Measurements from ENCODE around the gene TMEM72. TPM values are rescaled to one million over a fixed set of nuclear protein-coding genes. Genes with fewer than 3 reads are reported as not detected.

The TMEM72 gene
- total RNA-seq, 1 donor from 2014 or later = not detected

DNA sequence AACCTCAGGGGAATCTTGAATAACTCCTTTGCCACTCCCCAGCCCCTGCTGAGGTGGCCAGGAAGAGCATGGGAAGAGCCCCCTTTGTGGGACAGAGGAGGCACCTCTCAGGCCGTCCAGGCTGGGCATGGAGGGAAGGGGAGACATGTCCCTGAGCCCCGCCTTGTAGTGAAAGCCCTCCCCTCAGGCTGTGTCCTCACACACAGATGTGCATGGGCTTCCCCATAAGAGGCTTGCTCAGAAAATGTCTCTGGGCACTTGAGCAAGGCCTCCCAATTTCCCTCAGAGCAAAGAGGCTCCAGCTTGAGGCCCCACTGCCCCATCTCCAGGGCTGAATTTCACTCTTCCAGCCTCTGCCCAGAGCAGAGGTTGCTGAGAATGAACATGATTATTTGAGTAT lies 3.8 kb downstream of the TMEM72 start:
- DNase-seq (ENCODE audit: low spot score) = no peak
- Mint-ChIP-seq H3K36me3 (ENCODE audit: low read depth, unreplicated experiment) (peaks cover 8% of the 10 kb centered on the region), H3K27me3 (ENCODE audit: unreplicated experiment) (peaks cover 8% of the 10 kb centered on the region), H3K4me1 (ENCODE audit: unreplicated experiment) (peaks cover 9% of the 10 kb centered on the region), H3K27ac (ENCODE audit: unreplicated experiment) (no peak overlapping the region), H3K4me3 (ENCODE audit: unreplicated experiment) (no peak overlapping the region), H3K9me3 (ENCODE audit: unreplicated experiment) (no peaks in the 10 kb centered on the region)
- TF ChIP-seq, protein P1, sequence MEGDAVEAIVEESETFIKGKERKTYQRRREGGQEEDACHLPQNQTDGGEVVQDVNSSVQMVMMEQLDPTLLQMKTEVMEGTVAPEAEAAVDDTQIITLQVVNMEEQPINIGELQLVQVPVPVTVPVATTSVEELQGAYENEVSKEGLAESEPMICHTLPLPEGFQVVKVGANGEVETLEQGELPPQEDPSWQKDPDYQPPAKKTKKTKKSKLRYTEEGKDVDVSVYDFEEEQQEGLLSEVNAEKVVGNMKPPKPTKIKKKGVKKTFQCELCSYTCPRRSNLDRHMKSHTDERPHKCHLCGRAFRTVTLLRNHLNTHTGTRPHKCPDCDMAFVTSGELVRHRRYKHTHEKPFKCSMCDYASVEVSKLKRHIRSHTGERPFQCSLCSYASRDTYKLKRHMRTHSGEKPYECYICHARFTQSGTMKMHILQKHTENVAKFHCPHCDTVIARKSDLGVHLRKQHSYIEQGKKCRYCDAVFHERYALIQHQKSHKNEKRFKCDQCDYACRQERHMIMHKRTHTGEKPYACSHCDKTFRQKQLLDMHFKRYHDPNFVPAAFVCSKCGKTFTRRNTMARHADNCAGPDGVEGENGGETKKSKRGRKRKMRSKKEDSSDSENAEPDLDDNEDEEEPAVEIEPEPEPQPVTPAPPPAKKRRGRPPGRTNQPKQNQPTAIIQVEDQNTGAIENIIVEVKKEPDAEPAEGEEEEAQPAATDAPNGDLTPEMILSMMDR (IDR thresholded peaks at IDR 0.05; ENCODE audit: unreplicated experiment) = no peak

DNA sequence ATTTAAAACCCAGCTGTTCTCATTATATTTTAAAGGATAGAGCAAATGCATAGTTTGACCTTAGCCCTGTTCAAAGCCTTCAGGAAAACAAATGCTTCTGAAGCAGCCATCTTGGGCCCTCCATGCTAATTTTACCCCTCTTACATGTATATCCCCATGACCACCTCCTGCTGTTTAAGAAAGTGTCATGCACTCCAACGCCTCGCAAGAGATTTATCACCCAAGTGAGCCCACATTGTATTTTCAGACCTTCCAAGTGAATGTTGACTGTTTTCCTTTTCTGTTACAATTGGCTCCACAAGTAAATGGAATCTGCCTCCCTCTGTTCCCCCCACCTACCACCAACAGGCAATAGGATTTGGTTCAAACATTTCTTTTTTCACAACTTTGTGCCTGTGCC lies 5.3 kb downstream of the TMEM72 start:
- Mint-ChIP-seq H3K4me3 (ENCODE audit: unreplicated experiment) (no peak overlapping the region), H3K27me3 (ENCODE audit: unreplicated experiment) (peaks cover 4% of the 10 kb centered on the region), H3K27ac (ENCODE audit: unreplicated experiment) (no peak overlapping the region), H3K36me3 (ENCODE audit: low read depth, unreplicated experiment) (peaks cover 4% of the 10 kb centered on the region), H3K4me1 (ENCODE audit: unreplicated experiment) (peaks cover 3% of the 10 kb centered on the region), H3K9me3 (ENCODE audit: unreplicated experiment) (no peaks in the 10 kb centered on the region)
- TF ChIP-seq, protein P1 (IDR thresholded peaks at IDR 0.05; ENCODE audit: unreplicated experiment) = no peak
- DNase-seq (ENCODE audit: low spot score) = no peak

DNA sequence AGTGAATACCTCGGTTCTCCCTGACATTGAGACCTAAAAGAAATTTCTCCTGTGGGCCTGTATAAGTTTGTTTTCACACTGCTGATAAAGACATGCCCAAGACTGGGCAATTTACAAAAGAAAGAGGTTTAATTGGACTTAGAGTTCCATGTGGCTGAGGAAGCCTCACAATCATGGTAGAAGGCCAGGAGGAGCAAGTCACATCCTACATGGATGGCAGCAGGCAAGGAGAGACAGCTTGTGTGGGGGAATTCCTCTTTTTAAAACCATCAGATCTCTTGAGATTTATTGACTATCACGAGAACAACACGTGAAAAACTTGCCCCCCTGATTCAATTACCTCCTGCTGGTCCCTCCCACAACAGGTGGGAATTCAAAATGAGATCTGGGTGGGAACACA lies 6.7 kb downstream of the TMEM72 start:
- no peaks in the 10 kb centered on the region for H3K9me3 Mint-ChIP-seq (ENCODE audit: unreplicated experiment)
- peaks cover 4% of the 10 kb centered on the region for H3K27me3 Mint-ChIP-seq (ENCODE audit: unreplicated experiment)
- TF ChIP-seq, protein P1 (IDR thresholded peaks at IDR 0.05; ENCODE audit: unreplicated experiment) = no peak
- no peak for DNase-seq (ENCODE audit: low spot score)
- no peak overlapping the region for H3K4me3 Mint-ChIP-seq (ENCODE audit: unreplicated experiment)
- peaks cover 4% of the 10 kb centered on the region for H3K36me3 Mint-ChIP-seq (ENCODE audit: low read depth, unreplicated experiment)
- H3K27ac Mint-ChIP-seq (ENCODE audit: unreplicated experiment) = no peak overlapping the region
- peaks cover 3% of the 10 kb centered on the region for H3K4me1 Mint-ChIP-seq (ENCODE audit: unreplicated experiment)

DNA sequence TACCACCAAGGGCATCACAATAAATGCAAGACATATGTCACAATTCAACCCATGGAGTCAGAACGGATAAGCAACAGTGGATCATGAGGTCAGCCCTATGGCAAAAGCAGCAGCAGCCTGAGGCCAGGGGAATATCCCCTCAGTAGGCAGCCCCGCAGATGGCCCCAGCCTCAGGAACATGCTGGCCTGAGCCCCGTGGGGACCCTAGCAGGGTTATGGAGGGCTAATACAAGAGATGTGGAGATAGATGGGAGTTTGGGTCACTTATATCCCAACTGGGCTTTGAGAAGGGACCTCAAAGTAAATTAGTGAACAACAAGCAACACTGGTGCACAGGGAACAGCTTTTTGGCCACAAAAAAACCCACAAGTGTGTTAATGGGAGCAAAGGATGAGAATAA lies 9.1 kb downstream of the TMEM72 start:
- H3K9me3 Mint-ChIP-seq (ENCODE audit: unreplicated experiment) = no peaks in the 10 kb centered on the region
- peaks cover 4% of the 10 kb centered on the region for H3K36me3 Mint-ChIP-seq (ENCODE audit: low read depth, unreplicated experiment)
- H3K27me3 Mint-ChIP-seq (ENCODE audit: unreplicated experiment) = peaks cover 1% of the 10 kb centered on the region
- H3K27ac Mint-ChIP-seq (ENCODE audit: unreplicated experiment) = no peak overlapping the region
- no peaks in the 10 kb centered on the region for H3K4me1 Mint-ChIP-seq (ENCODE audit: unreplicated experiment)
- no peak for DNase-seq (ENCODE audit: low spot score)
- TF ChIP-seq, protein P1 (IDR thresholded peaks at IDR 0.05; ENCODE audit: unreplicated experiment) = no peak
- no peak overlapping the region for H3K4me3 Mint-ChIP-seq (ENCODE audit: unreplicated experiment)

DNA sequence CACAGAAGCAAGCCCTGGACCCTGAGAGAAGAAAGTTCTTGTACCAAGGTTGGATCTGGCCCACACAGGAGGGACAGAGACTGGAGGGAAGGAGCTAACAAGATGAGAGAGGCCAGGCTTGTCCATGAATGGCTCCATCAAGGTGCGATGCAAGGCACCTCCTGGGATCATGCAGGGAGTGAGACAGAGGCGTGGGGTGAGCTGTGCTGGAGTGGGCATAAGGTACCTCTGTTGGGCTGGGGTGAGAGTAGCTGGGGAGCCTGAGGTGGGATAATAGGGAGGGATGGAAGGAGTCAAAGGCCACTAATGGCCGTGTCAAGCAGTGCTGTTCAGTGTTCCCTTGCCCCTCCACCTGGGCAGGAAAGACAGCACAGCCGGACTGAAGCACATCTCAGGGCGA lies 9.9 kb downstream of the TMEM72 start:
- Mint-ChIP-seq H3K9me3 (ENCODE audit: unreplicated experiment) (no peaks in the 10 kb centered on the region), H3K36me3 (ENCODE audit: low read depth, unreplicated experiment) (peaks cover 4% of the 10 kb centered on the region), H3K4me3 (ENCODE audit: unreplicated experiment) (no peak overlapping the region), H3K27ac (ENCODE audit: unreplicated experiment) (no peak overlapping the region), H3K4me1 (ENCODE audit: unreplicated experiment) (no peaks in the 10 kb centered on the region), H3K27me3 (ENCODE audit: unreplicated experiment) (peaks cover 1% of the 10 kb centered on the region)
- TF ChIP-seq, protein P1 (IDR thresholded peaks at IDR 0.05; ENCODE audit: unreplicated experiment) = no peak
- DNase-seq (ENCODE audit: low spot score) = no peak
